T1000 (cell line): ENCODE data around the gene BORCS6.
"Not testable (repeated sequence)": the region's sequence is repeated elsewhere in the genome, so short reads cannot be mapped to it uniquely, and the experiment has no call there.

Experiments used
- DNase-seq: peaks from one replicate; lab custom pipeline; 2025; ENCODE audit warnings: mixed read lengths; lab: John Stamatoyannopoulos, UW

BORCS6 gene

GRCh38 chr17:8189711-8190477 lies at the start of gene BORCS6:
Gene BORCS6 (minus strand): TSS chr17:8190180. CDS start chr17:8190140, 40 bp downstream.
- DNase-seq = peak; percentile 92

DNA sequence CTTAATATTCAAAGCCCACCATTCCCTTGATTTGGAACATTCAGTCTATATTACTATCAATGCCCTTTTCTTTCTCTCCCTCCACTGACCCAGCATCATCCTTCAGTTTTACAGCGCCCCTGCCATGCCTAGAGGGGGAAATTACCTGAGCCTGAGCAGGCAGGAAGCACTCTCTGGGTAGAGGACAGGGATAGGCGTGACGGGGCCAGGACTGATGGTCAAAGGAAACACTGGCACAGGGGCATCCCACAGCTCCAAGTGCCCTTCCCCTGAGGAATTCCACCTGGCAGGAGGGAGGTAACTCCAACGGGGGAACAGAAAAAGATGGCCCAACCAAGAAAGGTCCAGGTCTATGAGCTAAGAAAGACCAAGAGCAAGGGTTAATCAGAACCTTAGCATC lies 47.9 kb upstream of the BORCS6 start:
- no peak for DNase-seq

GRCh38 chr17:8237175-8237574 lies 47.2 kb upstream of the BORCS6 start:
- DNase-seq = no peak

GRCh38 chr17:8235676-8236075 lies 45.7 kb upstream of the BORCS6 start:
- DNase-seq = no peak

DNA sequence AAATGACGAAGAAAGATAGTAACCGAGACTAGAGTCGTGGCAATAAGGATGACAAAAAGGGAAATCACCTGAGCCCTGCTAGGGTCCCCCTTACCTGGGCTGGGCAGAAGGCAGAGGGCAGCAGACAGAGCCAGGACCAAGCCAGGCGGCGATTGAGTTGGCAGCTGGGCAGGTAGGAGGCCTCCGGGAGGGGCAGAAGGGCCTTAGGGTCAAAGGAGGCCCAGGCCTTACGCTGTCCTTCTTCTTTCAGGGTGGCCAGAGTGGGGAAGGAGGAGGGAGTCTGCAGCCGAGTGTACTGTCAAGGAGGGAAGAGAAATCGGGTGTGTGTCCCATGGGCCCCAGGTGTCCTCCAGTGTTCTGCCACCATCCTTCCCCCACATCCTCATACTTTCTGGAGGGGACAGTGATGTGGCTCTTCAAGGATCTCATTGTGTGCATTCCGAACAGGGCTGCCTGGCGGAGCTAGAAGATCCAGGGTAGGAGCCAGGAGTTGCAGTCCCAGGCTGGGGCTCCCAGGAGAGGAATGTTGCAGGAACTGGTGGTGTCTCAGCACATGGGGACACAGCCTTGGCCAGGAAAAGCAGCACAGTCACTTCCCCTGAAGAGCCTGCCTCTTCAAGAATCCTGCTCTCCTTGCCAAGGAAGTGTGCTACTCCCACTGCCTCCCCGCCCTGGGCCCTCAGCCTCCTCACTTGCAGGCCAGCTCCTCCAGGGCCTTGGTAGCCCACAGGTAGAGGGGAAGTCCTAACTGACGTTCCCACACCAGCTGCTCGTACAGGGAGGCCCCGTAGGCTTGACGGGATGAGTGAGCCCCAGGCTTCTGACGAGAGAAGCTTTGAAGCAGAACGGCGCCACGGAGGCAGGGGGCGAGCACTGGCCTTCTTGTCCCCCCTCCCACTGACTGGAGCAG lies 44.6 kb upstream of the BORCS6 start:
- DNase-seq = no peak

DNA sequence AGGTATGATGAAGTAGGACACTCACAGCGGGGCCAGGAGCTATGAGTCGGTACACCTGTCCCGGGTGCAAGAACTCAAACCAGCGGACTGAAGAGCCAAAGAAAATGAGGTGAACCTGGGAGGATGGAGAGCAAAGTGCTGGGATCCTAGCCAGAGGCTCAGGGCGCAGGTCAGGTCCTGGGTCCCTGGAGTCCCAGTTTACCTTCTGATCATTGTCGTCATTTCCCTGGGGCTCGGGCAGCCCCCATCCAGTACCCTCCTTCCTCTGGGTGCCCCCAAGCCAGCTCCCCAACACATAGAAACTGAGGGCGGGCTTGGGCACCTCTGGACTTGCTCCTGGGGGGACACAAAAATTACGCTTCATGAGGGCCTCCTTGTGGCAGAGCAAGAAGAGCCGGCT lies 41.7 kb upstream of the BORCS6 start:
- no peak for DNase-seq

GRCh38 chr17:8227238-8227581 lies 37.2 kb upstream of the BORCS6 start:
- DNase-seq = no peak

DNA sequence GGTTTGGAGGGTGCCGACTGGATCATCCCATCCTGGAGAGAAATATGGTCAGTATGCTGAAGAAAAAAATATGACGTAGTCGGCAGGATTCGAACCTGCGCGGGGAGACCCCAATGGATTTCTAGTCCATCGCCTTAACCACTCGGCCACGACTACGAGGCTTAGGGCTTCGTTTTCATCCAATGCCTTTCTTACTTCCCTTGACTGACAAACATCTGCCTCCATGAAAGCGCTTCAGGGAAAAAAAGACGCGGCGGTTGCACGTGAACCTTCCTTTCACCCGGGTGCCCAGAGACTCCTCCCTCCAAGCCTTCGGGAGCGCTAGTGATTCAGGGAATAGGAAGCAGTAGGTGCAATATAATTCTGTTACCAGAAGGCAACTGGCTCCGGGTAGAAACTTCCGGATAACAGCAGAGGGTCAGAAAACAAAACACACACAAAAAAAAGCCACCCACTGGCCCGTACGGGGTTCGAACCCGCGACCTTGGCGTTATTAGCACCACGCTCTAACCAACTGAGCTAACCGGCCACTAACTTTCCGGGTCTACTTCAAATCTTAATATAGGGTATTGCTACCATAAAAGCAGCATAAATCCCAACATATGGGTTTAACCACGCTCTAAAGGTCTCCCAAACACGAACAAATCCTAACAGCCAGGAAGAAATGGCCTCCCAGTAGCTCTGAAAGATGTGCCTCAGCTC lies 36.7 kb upstream of the BORCS6 start:
- DNase-seq = peak; percentile 78

DNA sequence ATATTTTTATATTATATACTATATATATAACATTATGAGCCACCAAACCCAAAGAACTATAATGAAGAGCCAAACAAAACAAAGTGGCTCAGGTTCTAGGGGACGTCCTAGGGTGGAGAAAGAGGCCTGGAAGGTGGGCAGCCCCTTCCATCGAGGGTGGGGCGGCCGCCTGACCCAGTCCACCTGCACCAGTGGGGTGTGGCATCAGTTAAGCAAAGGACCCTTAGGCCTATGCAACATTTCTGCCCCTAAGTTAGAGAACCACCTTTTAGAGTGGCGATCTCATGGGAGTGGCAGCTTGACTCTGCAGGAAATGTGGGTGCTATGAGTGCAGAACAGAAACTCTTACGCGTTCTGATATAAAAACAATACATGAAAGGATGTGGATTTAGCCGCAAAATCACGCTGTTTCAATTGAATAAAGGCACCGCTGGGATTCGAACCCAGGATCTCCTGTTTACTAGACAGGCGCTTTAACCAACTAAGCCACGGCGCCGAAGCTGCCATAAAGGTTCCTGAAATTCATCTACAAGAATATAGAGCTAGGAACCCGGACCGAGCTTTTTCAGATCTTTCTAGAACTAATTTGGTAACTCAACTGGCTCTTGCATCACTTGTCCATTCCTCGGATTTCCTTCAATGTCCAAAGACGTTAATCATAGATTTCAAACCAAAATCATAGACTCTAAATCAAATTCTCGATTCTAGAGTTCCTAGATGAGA lies 36.0 kb upstream of the BORCS6 start:
- peak; percentile 62 for DNase-seq

GRCh38 chr17:8224891-8225812 lies 35.2 kb upstream of the BORCS6 start:
- no peak for DNase-seq

- no peak for DNase-seq
These were observed 33.6 kb upstream of the BORCS6 start for GRCh38 chr17:8223356-8224126.

DNA sequence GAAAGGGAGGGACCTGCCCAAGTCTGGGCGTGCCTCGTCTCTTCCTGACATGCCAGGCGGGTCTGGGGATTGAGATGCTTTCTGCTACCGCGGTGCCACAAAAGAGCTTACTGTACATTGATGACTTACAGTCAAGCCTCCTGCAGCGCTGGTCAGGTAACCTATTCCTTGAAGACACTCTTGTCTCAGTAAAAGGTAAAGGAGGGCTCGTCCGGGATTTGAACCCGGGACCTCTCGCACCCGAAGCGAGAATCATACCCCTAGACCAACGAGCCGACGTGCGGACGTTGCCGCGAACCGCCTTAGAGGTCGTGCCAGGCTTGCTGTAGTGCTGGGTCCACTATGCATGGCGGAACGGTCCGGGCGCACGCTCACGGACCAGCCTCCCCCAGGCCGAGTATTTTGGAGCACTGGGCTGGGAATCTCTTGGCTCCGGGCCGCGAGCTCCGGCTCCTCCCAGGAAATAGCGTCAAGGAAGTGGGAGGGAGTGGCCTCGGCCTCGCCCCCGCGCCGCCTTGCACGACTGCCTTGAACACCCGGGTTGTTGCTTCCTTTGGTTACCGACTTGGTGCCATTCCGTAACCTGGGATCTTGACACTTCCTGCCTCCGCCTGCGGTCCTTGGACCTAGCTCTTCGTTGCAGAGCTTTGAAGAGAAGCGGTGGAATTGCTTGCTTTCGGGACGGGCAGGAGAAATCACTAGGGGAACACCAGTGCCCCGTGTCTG lies 32.8 kb upstream of the BORCS6 start:
- peak; percentile 93 for DNase-seq

DNA sequence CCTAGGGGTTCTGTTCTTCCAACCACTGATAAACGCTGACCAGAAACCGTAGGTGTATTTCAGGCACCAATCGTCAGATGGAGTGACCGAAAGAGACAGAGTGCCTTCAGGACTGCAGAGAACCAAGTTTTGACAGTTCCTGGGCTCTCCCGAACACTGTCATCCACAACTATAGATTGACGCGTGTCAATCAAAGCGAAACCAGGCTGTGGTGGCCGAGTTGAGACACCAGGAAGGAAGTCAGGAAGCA lies 32.3 kb upstream of the BORCS6 start:
- DNase-seq = no peak

GRCh38 chr17:8221663-8222379 lies 31.8 kb upstream of the BORCS6 start:
- DNase-seq = peak; percentile 87

GRCh38 chr17:8220783-8221662 lies 31.0 kb upstream of the BORCS6 start:
- DNase-seq = peak; percentile 90

GRCh38 chr17:8214000-8214399 lies 24.0 kb upstream of the BORCS6 start:
- not testable (repeated sequence) for DNase-seq

DNA sequence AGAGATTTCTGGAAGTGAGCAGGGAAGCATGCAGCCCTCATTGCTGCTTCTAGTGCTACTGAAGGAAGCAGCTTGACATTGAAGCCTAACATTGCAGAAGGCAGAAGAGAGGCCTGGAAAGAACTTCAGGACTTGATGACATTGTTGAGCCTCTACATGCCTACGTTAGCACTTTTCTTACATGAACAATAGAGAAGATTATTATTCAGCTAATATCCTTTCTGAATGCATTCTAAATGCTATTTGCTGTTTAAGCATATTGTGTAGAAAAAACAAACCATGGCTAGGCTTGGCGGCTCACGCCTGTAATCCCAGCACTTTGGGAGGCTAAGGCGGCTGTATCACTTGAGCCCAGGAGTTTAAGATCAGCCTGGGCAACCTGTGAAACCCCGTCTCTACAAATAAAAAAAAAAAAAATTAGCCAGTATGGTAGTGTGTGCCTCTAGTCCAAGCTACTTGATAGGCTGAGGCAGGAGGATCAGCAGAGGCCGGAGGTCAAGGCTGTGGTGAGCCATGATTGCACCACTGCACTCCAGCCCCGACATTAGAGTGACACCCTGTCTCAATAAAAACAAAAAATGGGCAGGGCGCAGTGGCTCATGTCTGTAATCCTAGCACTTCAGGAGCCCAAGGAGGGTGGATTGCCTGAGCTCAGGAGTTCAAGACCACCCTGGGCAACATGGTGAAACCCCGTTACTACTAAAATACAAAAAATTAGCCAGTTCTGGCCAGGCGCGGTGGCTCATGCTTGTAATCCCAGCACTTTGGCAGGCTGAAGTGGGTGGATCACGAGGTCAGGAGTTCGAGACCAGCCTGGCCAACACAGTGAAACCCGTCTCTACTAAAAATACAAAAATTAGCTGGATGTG lies 22.6 kb upstream of the BORCS6 start:
- no peak for DNase-seq
